ENCODE results near the gene IL17REL. TPM values are rescaled to one million over a fixed set of nuclear protein-coding genes. Genes with fewer than 3 reads are reported as not detected.

IL17REL gene
- total RNA-seq, 1 experiment from 2014 or later = 0.24 TPM

DNA sequence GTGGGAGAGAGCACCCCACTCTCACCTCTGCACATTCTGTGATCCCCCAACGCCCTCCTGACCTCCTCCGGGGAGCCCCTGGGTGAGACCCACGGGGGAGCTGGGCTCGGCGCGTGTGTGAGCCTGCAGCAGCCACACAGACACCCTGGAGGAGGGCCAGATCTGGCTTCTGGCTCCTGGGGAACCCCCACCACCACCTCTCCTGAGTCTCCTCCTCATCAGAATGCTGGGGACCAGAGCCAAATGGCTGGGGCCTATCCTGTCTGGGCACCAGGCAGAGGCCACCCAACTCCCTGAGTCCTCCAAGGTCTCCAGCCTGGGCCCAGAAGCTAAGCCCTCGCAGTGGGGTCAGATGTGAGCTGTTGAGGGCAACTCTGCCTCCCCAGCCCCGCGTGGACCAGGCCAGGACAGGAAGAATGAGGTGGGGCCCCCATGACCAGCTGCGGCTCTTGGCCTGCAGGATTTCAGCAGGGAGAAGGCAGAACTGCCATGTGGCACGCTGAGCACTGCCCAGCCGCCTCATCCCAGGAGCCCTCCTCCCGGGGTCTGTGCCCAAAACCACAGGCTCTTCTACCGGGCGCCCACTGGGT lies 57.5 kb downstream of the IL17REL start (continued):
- TF ChIP-seq, protein P1, sequence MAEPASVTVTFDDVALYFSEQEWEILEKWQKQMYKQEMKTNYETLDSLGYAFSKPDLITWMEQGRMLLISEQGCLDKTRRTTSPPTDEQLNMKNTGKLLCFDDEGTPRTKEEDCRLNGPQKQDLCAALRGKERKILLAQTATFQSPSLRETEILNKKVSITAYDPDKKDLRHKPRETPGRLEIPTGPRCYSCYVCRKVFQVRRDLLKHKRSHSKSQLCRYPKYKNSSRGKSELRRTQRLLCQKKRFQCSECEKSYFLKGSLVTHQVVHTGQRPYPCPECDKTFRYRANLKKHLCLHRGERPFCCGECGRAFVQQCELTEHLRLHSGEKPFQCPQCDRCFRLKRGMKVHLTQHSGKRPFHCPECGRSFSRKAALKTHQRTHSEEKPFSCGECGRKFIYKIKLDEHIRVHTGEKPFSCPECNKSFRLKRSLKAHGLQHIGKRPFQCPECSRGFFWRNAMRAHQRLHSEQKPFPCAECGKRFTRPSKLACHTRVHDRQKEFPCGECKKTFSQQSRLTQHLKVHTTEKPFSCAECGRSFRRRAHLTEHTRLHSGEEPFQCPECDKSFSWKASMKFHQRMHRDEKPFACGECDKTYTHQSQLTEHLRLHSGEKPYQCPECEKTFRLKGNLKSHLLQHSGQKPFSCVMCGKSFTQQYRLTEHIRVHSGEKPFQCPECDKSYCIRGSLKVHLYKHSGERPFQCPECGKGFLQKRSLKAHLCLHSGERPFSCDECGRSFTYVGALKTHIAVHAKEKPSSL (CRISPR knock-in tag; conservative IDR thresholded peaks at IDR 0.05) = no peak
- TF ChIP-seq, protein P2, sequence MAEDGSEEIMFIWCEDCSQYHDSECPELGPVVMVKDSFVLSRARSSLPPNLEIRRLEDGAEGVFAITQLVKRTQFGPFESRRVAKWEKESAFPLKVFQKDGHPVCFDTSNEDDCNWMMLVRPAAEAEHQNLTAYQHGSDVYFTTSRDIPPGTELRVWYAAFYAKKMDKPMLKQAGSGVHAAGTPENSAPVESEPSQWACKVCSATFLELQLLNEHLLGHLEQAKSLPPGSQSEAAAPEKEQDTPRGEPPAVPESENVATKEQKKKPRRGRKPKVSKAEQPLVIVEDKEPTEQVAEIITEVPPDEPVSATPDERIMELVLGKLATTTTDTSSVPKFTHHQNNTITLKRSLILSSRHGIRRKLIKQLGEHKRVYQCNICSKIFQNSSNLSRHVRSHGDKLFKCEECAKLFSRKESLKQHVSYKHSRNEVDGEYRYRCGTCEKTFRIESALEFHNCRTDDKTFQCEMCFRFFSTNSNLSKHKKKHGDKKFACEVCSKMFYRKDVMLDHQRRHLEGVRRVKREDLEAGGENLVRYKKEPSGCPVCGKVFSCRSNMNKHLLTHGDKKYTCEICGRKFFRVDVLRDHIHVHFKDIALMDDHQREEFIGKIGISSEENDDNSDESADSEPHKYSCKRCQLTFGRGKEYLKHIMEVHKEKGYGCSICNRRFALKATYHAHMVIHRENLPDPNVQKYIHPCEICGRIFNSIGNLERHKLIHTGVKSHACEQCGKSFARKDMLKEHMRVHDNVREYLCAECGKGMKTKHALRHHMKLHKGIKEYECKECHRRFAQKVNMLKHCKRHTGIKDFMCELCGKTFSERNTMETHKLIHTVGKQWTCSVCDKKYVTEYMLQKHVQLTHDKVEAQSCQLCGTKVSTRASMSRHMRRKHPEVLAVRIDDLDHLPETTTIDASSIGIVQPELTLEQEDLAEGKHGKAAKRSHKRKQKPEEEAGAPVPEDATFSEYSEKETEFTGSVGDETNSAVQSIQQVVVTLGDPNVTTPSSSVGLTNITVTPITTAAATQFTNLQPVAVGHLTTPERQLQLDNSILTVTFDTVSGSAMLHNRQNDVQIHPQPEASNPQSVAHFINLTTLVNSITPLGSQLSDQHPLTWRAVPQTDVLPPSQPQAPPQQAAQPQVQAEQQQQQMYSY (CRISPR knock-in tag; IDR thresholded peaks at IDR 0.05) = no peak
- TF ChIP-seq HMGXB4 (CRISPR knock-in tag; IDR thresholded peaks at IDR 0.05) (no peak), PREB (CRISPR knock-in tag; IDR thresholded peaks at IDR 0.05; ENCODE audit: borderline replicate concordance) (no peak), ARID4B (CRISPR knock-in tag; IDR thresholded peaks at IDR 0.05; ENCODE audit: borderline replicate concordance) (no peak), NFATC4 (CRISPR knock-in tag; IDR thresholded peaks at IDR 0.05) (no peak), JUN (CRISPR knock-in tag; IDR thresholded peaks at IDR 0.05) (no peak), NR3C1 (CRISPR knock-in tag; conservative IDR thresholded peaks at IDR 0.05; ENCODE audit: low read depth) (no peak), NFYB (CRISPR knock-in tag; conservative IDR thresholded peaks at IDR 0.05; ENCODE audit: low read depth) (no peak), CDX4 (CRISPR knock-in tag; IDR thresholded peaks at IDR 0.05; ENCODE audit: borderline replicate concordance) (no peak)

DNA sequence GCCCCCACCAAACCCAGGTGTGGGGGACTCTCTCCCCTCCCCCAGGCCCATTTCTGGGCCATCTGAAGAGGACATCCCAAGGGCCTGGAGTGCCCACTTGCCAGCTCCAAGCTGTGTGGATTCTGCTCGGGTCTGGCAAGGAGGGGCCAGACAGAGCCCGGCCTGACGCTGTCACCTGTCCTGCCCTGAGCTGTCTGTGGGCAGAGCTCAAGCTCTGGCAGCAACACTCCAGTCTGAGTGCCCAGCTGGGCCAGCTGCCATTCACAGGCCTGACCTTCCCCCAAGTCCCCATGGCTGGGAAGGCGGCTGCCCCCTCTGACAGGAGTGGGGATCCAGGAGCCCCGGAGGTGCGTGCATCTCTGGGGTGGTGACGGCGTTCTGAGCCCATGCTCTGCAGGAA lies 58.2 kb downstream of the IL17REL start:
- no peak overlapping the region for H3K4me3 Mint-ChIP-seq
- DNase-seq (ENCODE audit: low spot score) = no peak
- H3K27me3 Mint-ChIP-seq (ENCODE audit: low read depth) = no peaks in the 10 kb centered on the region; the same call in 1 of the 2 replicates
- no peak overlapping the region for H3K27ac Mint-ChIP-seq
- TF ChIP-seq, protein P3, sequence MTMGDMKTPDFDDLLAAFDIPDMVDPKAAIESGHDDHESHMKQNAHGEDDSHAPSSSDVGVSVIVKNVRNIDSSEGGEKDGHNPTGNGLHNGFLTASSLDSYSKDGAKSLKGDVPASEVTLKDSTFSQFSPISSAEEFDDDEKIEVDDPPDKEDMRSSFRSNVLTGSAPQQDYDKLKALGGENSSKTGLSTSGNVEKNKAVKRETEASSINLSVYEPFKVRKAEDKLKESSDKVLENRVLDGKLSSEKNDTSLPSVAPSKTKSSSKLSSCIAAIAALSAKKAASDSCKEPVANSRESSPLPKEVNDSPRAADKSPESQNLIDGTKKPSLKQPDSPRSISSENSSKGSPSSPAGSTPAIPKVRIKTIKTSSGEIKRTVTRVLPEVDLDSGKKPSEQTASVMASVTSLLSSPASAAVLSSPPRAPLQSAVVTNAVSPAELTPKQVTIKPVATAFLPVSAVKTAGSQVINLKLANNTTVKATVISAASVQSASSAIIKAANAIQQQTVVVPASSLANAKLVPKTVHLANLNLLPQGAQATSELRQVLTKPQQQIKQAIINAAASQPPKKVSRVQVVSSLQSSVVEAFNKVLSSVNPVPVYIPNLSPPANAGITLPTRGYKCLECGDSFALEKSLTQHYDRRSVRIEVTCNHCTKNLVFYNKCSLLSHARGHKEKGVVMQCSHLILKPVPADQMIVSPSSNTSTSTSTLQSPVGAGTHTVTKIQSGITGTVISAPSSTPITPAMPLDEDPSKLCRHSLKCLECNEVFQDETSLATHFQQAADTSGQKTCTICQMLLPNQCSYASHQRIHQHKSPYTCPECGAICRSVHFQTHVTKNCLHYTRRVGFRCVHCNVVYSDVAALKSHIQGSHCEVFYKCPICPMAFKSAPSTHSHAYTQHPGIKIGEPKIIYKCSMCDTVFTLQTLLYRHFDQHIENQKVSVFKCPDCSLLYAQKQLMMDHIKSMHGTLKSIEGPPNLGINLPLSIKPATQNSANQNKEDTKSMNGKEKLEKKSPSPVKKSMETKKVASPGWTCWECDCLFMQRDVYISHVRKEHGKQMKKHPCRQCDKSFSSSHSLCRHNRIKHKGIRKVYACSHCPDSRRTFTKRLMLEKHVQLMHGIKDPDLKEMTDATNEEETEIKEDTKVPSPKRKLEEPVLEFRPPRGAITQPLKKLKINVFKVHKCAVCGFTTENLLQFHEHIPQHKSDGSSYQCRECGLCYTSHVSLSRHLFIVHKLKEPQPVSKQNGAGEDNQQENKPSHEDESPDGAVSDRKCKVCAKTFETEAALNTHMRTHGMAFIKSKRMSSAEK (CRISPR knock-in tag; IDR thresholded peaks at IDR 0.05; ENCODE audit: borderline replicate concordance) = no peak
- H3K9me3 Mint-ChIP-seq = no peaks in the 10 kb centered on the region
- CTCF ChIA-PET = interaction anchor here (1.5 kb wide), 1 partner anchor 76 kb away, joined by 6 read pairs; no protein-coding TSS in a partner anchor
- no peaks in the 10 kb centered on the region for H3K36me3 Mint-ChIP-seq
- no peaks in the 10 kb centered on the region; the same call in 1 of the 2 replicates for H3K4me1 Mint-ChIP-seq
- POLR2A ChIA-PET = no interaction called here
- ATAC-seq = no peak

Data from WTC11 (cell line).